Measurements from ENCODE around the gene CIB2.

The CIB2 gene

GRCh38 chr15:78064544-78064943, 66.7 kb downstream of the CIB2 start:
- no peak for DNase-seq

DNA sequence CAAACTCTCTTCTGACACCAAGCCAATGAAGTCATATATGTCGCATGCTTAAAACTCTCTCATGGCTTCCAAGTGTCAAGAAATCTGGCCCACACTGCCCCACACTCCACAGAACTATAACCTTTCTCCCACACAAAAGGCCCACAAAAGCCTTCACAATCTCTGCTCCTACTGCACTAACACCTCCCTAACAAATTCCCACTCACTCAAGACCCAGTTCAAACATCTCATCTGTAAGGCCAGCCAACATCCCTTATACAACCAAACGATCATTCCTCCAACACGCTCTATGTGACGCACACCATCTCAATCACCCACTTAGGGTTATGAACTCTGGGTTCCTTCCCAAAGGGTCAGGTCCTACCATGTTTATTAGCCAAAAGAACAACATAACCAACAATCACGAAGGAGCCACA, 67.3 kb downstream of the CIB2 start:
- DNase-seq, result no peak

- DNase-seq, result no peak
Observed at GRCh38 chr15:78063217-78063616, 68.0 kb downstream of the CIB2 start.

- peak; percentile 64 for DNase-seq
Observed at GRCh38 chr15:78061963-78062427, 69.2 kb downstream of the CIB2 start.

DNA sequence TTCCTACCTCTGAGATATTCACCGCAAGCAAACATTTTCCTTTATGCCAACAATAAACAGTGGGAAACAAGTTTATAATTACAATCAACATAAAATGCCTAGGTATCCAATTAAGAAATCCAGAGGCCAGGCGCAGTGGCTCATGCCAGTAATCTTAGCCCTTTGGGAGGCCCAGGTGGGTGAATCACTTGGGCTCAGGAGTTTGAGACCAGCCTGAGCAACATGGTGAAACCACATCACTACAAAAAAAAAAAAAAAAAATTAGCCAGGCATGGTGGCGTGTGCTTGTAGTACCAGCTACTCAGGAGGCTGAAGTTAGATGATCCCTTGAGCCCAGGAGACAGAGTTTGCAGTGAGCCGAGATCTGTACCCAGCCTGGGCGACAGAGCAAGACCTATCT, 71.0 kb downstream of the CIB2 start:
- peak; percentile 58 for DNase-seq

GRCh38 chr15:78059110-78059839, 72.0 kb downstream of the CIB2 start:
- DNase-seq, result no peak

- DNase-seq, result no peak
Observed at GRCh38 chr15:78058401-78058935, 72.8 kb downstream of the CIB2 start.

- no peak for DNase-seq
Observed at GRCh38 chr15:78057803-78058202, 73.4 kb downstream of the CIB2 start.

GRCh38 chr15:78056714-78057269, 74.5 kb downstream of the CIB2 start:
- DNase-seq, result no peak

GRCh38 chr15:78055919-78056713, 75.1 kb downstream of the CIB2 start:
- no peak for DNase-seq

- no peak for DNase-seq
Observed at GRCh38 chr15:78054966-78055365, 76.3 kb downstream of the CIB2 start.

Data from activated CD4-positive, alpha-beta T cell treated with anti-CD3 and anti-CD28 coated beads for 48 hours (primary cell).